OCI-LY7 (cell line): ENCODE results near the gene RNF26. TPM values are rescaled to one million over a fixed set of nuclear protein-coding genes. Genes with fewer than 3 reads are reported as not detected.

ENCODE experiments used
- BruUV-seq: library from RNA; stranded (reverse); fragments of 400-500 nt; replicated peaks from 2 replicates; lab custom pipeline; 2021; lab: Mats Ljungman, UMichigan
- CTCF ChIA-PET: fragments of 300-600 bp; sonication (Branson Sonifier 250); formaldehyde crosslinking; loops from one replicate; lab custom pipeline; 2022; ENCODE audit warnings: antibody characterized with exemption; ENCODE audit not compliant: unreplicated experiment; lab: Charles Lee
- POLR2A ChIA-PET: fragments of 300-600 bp; sonication (Branson Sonifier 250); formaldehyde crosslinking; loops from one replicate; lab custom pipeline; 2022; ENCODE audit warnings: antibody characterized with exemption; lab: Charles Lee
- DNase-seq: peaks from one replicate; pipeline ENCODE4 v3.0.0-alpha.2; 2015; ENCODE audit warnings: low spot score
- H2AFZ ChIP-seq: fragments of 200-600 bp; sonication (generic), shearing (Covaris generic); 2 replicates; pipeline ENCODE4 v1.6.1; 2014; ENCODE audit warnings: mild to moderate bottlenecking, antibody characterized with exemption, low read length, moderate library complexity
- H3K27ac ChIP-seq: fragments of 200-600 bp; sonication (generic); 2 replicates; pipeline ENCODE4 v1.5.1; 2014; ENCODE audit warnings: mixed run types, low read depth, mild to moderate bottlenecking, moderate library complexity, low read length, inconsistent platforms; ENCODE audit not compliant: poor library complexity, severe bottlenecking
- H3K36me3 ChIP-seq: fragments of 200-600 bp; sonication (generic); 2 replicates; pipeline ENCODE4 v1.6.1; 2014; ENCODE audit warnings: mild to moderate bottlenecking, antibody characterized with exemption, low read length, moderate library complexity, mixed read lengths; ENCODE audit not compliant: insufficient read depth
- H3K4me1 ChIP-seq: fragments of 200-600 bp; sonication (generic); 2 replicates; pipeline ENCODE4 v1.5.1; 2014; ENCODE audit warnings: mild to moderate bottlenecking, low read length; ENCODE audit not compliant: insufficient read depth, poor library complexity, severe bottlenecking
- H3K4me2 ChIP-seq: fragments of 200-600 bp; sonication (generic); 2 replicates; pipeline ENCODE4 v1.6.1; 2014; ENCODE audit warnings: mild to moderate bottlenecking, low read length
- H3K4me3 ChIP-seq: fragments of 200-600 bp; sonication (generic); 2 replicates; pipeline ENCODE4 v1.5.1; 2014; ENCODE audit warnings: mild to moderate bottlenecking, low read depth, low read length; ENCODE audit not compliant: poor library complexity, severe bottlenecking
- H3K79me2 ChIP-seq: fragments of 200-600 bp; sonication (generic); 2 replicates; pipeline ENCODE4 v1.6.1; 2016; ENCODE audit warnings: low read depth, mild to moderate bottlenecking, low read length, moderate library complexity, mixed read lengths; ENCODE audit not compliant: insufficient read depth
- H3K9me2 ChIP-seq: fragments of 200-600 bp; sonication (generic); 2 replicates; pipeline ENCODE4 v1.6.1; 2016; ENCODE audit warnings: mild to moderate bottlenecking, low read length, mixed read lengths; ENCODE audit not compliant: insufficient read depth
- H3K9me3 ChIP-seq: fragments of 200-600 bp; sonication (generic); 2 replicates; pipeline ENCODE4 v1.6.1; 2014; ENCODE audit warnings: mild to moderate bottlenecking, mixed run types, low read length, mixed read lengths
- H4K20me1 ChIP-seq: fragments of 200-600 bp; sonication (generic); 2 replicates; pipeline ENCODE4 v1.6.1; 2014; ENCODE audit warnings: mild to moderate bottlenecking, antibody characterized with exemption, low read length, moderate library complexity, mixed read lengths; ENCODE audit not compliant: insufficient read depth
- CTCF ChIP-seq: fragments of 200-600 bp; sonication (generic); conservative IDR thresholded peaks from 2 replicates; pipeline ENCODE4 v1.5.1; 2014; ENCODE audit warnings: mild to moderate bottlenecking, antibody characterized with exemption, low read length, moderate library complexity, mixed read lengths
- EZH2phosphoT487 ChIP-seq: fragments of 200-600 bp; sonication (generic); IDR thresholded peaks from 2 replicates; pipeline ENCODE4 v1.6.1; 2018; ENCODE audit warnings: low read depth, borderline replicate concordance, mild to moderate bottlenecking, mixed run types, antibody characterized with exemption, low read length, moderate library complexity, mixed read lengths
- intact Hi-C: fragments of 100-400 bp; cut with micrococcal nuclease; formaldehyde crosslinking; loops from one replicate; pipeline ENCODE4 v1.10.0; 2022; ENCODE audit not compliant: unreplicated experiment
- total RNA-seq, 2 experiments: library from RNA; depleted of rRNA in 1 of 2; stranded (reverse); fragments of >200 nt in 1 of 2; shearing (Covaris generic) in 1 of 2; gene quantifications; 2 replicates each; pipeline ENCODE4 v1.2.3, GENCODE V29; 2014 to 2022

RNF26 gene
- total RNA-seq, 2 experiments from 2014 or later, result 13.9 to 52.5 TPM

GRCh38 chr11:119320776-119321524 lies 13.4 kb upstream of the RNF26 start:
- Histone ChIP-seq H3K4me1 (peaks cover 46% of the 10 kb centered on the region), H3K27ac (peak overlapping the region; percentile 63), H3K4me2 (peak overlapping the region; percentile 83), H3K36me3 (no peaks in the 10 kb centered on the region), H2AFZ (peak overlapping the region; percentile 95), H4K20me1 (no peaks in the 10 kb centered on the region), H3K9me3 (no peaks in the 10 kb centered on the region), H3K9me2 (no peaks in the 10 kb centered on the region), H3K79me2 (no peaks in the 10 kb centered on the region), H3K4me3 (peak overlapping the region; percentile 60)
- CTCF ChIA-PET, result interaction anchor here (0.6 to 2.5 kb wide), 7 partner anchors 13 to 124 kb away, joined by 4 to 16 read pairs (median 4); no protein-coding TSS in a partner anchor
- POLR2A ChIA-PET, result interaction anchor here (0.6 to 1.7 kb wide), 6 partner anchors 43 to 278 kb away, joined by 3 to 5 read pairs (median 4); partner anchors contain the start of gene DPAGT1
- peak; percentile 65 for DNase-seq
- BruUV-seq, result no TSS peak
- intact Hi-C loops, result loop anchor here (2.0 to 5.0 kb wide), 4 partner anchors 51 to 254 kb away; partner anchors contain the start of genes DPAGT1 and VPS11
- no peak for TF ChIP-seq CTCF
- no peak for TF ChIP-seq EZH2phosphoT487

GRCh38 chr11:119322360-119322739 lies 12.0 kb upstream of the RNF26 start:
- Histone ChIP-seq H2AFZ (peak overlapping the region; percentile 95; the same call in 1 of the 2 replicates), H3K36me3 (no peaks in the 10 kb centered on the region), H3K9me3 (no peaks in the 10 kb centered on the region), H3K4me1 (peaks cover 45% of the 10 kb centered on the region), H4K20me1 (no peaks in the 10 kb centered on the region), H3K9me2 (no peaks in the 10 kb centered on the region), H3K79me2 (no peaks in the 10 kb centered on the region), H3K4me3 (no peak overlapping the region), H3K27ac (no peak overlapping the region), H3K4me2 (peak overlapping the region; percentile 83)
- CTCF ChIA-PET, result interaction anchor here (1.0 to 2.5 kb wide), 4 partner anchors 16 to 126 kb away, joined by 3 to 16 read pairs (median 4); no protein-coding TSS in a partner anchor
- no TSS peak for BruUV-seq
- DNase-seq, result no peak
- TF ChIP-seq EZH2phosphoT487 (no peak), CTCF (no peak)
- POLR2A ChIA-PET, result interaction anchor here (0.7 to 1.7 kb wide), 3 partner anchors 12 to 62 kb away, joined by 3 to 5 read pairs (median 4); partner anchors contain the start of gene RNF26
- intact Hi-C loops, result loop anchor here (5.0 kb wide), 3 partner anchors 50 to 255 kb away; partner anchors contain the start of genes DPAGT1 and VPS11
